HepG2 (cell line): Measurements from ENCODE around the gene TK1. TPM values are rescaled to one million over a fixed set of nuclear protein-coding genes. Genes with fewer than 3 reads are reported as not detected.

Source experiments
- ADNP ChIP-seq: sonication (generic); formaldehyde crosslinking; IDR thresholded peaks from 2 replicates; pipeline ENCODE4 v1.4.0; 2020; ENCODE audit warnings: missing genetic modification reagents
- ASH2L ChIP-seq: fragments of 300-600, 200-600 bp; sonication (generic); IDR thresholded peaks from 2 replicates; pipeline ENCODE4 v1.7.0; 2017; ENCODE audit warnings: low read depth, mild to moderate bottlenecking, moderate library complexity, mixed read lengths, low read length; ENCODE audit not compliant: insufficient read length
- ATM ChIP-seq: fragments of 450-650 bp; IDR thresholded peaks from 2 replicates; pipeline ENCODE4 v1.7.1; 2017; ENCODE audit warnings: mild to moderate bottlenecking, borderline replicate concordance
- CBX1 ChIP-seq: IDR thresholded peaks from one replicate; pipeline ENCODE4 v1.6.1; 2016; ENCODE audit warnings: antibody characterized with exemption, low read depth
- CCAR2 ChIP-seq: fragments of 200-400 bp; formaldehyde crosslinking; optimal IDR thresholded peaks from 2 replicates; pipeline ENCODE3; 2018; ENCODE audit warnings: low read depth, mild to moderate bottlenecking, low read length, moderate library complexity
- GFI1 ChIP-seq: sonication (generic); formaldehyde crosslinking; IDR thresholded peaks from 2 replicates; pipeline ENCODE4 v1.5.0; 2020; ENCODE audit warnings: missing genetic modification reagents, mild to moderate bottlenecking, borderline replicate concordance
- HNRNPL ChIP-seq: fragments of 200-400 bp; formaldehyde crosslinking; IDR thresholded peaks from 2 replicates; pipeline ENCODE4 v1.6.1; 2017; ENCODE audit warnings: mild to moderate bottlenecking, low read depth, low read length
- KLF11 ChIP-seq: IDR thresholded peaks from 2 replicates; pipeline ENCODE4 v1.6.1; 2016; ENCODE audit warnings: missing compliant biosample characterization
- LRRFIP1 ChIP-seq: sonication (generic); formaldehyde crosslinking; conservative IDR thresholded peaks from 2 replicates; pipeline ENCODE4 v1.4.0; 2020; ENCODE audit warnings: missing genetic modification reagents
- MTA1 ChIP-seq: sonication (generic); formaldehyde crosslinking; IDR thresholded peaks from 2 replicates; pipeline ENCODE4 v1.4.0; 2020; ENCODE audit warnings: missing genetic modification reagents, mild to moderate bottlenecking, borderline replicate concordance
- MXD1 ChIP-seq: sonication (generic); formaldehyde crosslinking; IDR thresholded peaks from 2 replicates; pipeline ENCODE4 v1.4.0; 2020; ENCODE audit warnings: mild to moderate bottlenecking, missing genetic modification reagents
- REL ChIP-seq: sonication (generic); formaldehyde crosslinking; conservative IDR thresholded peaks from 2 replicates; pipeline ENCODE4 v1.8.0; 2022; ENCODE audit warnings: mild to moderate bottlenecking, missing genetic modification reagents, moderate library complexity
- SRF ChIP-seq: IDR thresholded peaks from 2 replicates; pipeline ENCODE4 v1.6.1; 2011; ENCODE audit warnings: mild to moderate bottlenecking, low read depth, low read length, moderate library complexity
- YEATS4 ChIP-seq: sonication (generic); formaldehyde crosslinking; IDR thresholded peaks from 2 replicates; pipeline ENCODE4 v1.4.0; 2020; ENCODE audit warnings: missing genetic modification reagents, borderline replicate concordance
- ZNF281 ChIP-seq: sonication (generic); formaldehyde crosslinking; IDR thresholded peaks from 2 replicates; pipeline ENCODE4 v1.4.0; 2020; ENCODE audit warnings: missing genetic modification reagents, borderline replicate concordance
- ZNF382 ChIP-seq: sonication (generic); formaldehyde crosslinking; IDR thresholded peaks from 2 replicates; pipeline ENCODE4 v1.5.0; 2020; ENCODE audit warnings: missing genetic modification reagents, mild to moderate bottlenecking, borderline replicate concordance
- ZNF646 ChIP-seq: sonication (generic); formaldehyde crosslinking; IDR thresholded peaks from 2 replicates; pipeline ENCODE4 v1.9.0; 2021; ENCODE audit warnings: mild to moderate bottlenecking, missing genetic modification reagents
- polyA plus RNA-seq, 8 experiments: library from polyadenylated mRNA; depleted of rRNA in 3 of 8; stranded (reverse) in 7 of 8; unstranded in 1 of 8; fragments of >200 nt; fragmentation: Illumina TruSeq in 4 of 8; extraction: Trizol in 4 of 8; gene quantifications; 2 replicates each; pipeline versions ENCODE4 v1.2.1 to v1.2.3, GENCODE V29; 2011 to 2016; ENCODE audit warnings: low read depth in 4 of 8, missing spikeins in 1 of 8, mixed read lengths in 1 of 8; ENCODE audit not compliant: insufficient read depth in 1 of 8
- total RNA-seq, 5 experiments: library from RNA; depleted of rRNA; stranded (reverse); fragments of >200 nt; fragmentation: Illumina TruSeq; extraction: Trizol; gene quantifications; 2 replicates each; pipeline ENCODE4 v1.2.3, GENCODE V29; 2016; ENCODE audit warnings: low read depth in 1 of 5

The TK1 gene
- total and polyA plus RNA-seq, 2 of the 13 experiments (the other 11 are each of a cell fraction or from before 2014, with no cell fraction given): 45.0 to 96.0 TPM

- TF ChIP-seq LRRFIP1 (CRISPR knock-in tag) (no peak), HNRNPL (0 out of 2 replicates have a peak, but pooled peaks have one; percentile 61), ZNF281 (CRISPR knock-in tag) (no peak), ASH2L (no peak), MTA1 (CRISPR knock-in tag) (no peak), ZNF382 (CRISPR knock-in tag) (no peak), CCAR2 (no peak), ADNP (CRISPR knock-in tag) (peak; percentile 82), CBX1 (no peak), YEATS4 (CRISPR knock-in tag) (no peak), MXD1 (CRISPR knock-in tag) (no peak), KLF11 (CRISPR knock-in tag) (no peak), ATM (no peak), ZNF646 (CRISPR knock-in tag) (no peak), GFI1 (no peak), REL (CRISPR knock-in tag) (no peak; the same call in 1 of the 2 replicates), SRF (no peak)
Measured at GRCh38 chr17:78129351-78130089, 57.3 kb downstream of the TK1 start (continued).
